Upper lobe of right lung (tissue), 1 donor: ENCODE results near the gene BCL3. TPM values are rescaled to one million over a fixed set of nuclear protein-coding genes. Genes with fewer than 3 reads are reported as not detected.

Source experiments
- ATAC-seq: fragments of 200-7000 bp; cut with Tn5 transposase; one replicate; pipeline ENCODE4 v1.9.1; 2020; ENCODE audit warnings: mild to moderate bottlenecking, moderate library complexity
- DNase-seq: peaks from one replicate; pipeline ENCODE4 v3.0.0-alpha.2; 2020
- H3K27ac ChIP-seq: fragments of 200-600 bp; one replicate; pipeline ENCODE4 v1.8.0; 2022
- H3K27me3 ChIP-seq: fragments of 200-600 bp; one replicate; pipeline ENCODE4 v1.8.0; 2022; ENCODE audit warnings: mild to moderate bottlenecking
- H3K36me3 ChIP-seq: fragments of 200-600 bp; one replicate; pipeline ENCODE4 v1.8.0; 2022
- H3K4me1 ChIP-seq: fragments of 200-600 bp; one replicate; pipeline ENCODE4 v1.8.0; 2022
- H3K4me3 ChIP-seq: fragments of 200-600 bp; one replicate; pipeline ENCODE4 v1.8.0; 2022; ENCODE audit warnings: mild to moderate bottlenecking
- H3K9me3 ChIP-seq: fragments of 200-600 bp; one replicate; pipeline ENCODE4 v1.8.0; 2022
- intact Hi-C: fragments of 100-400 bp; cut with DNase I; formaldehyde crosslinking; loops from one replicate; pipeline ENCODE4 v1.11.0; 2022
- total RNA-seq: library from RNA; stranded (reverse); fragmentation: NEBNext Ultra II Directional; extraction: Animal tissue kit (Norgen Biotek cat#: 25700); gene quantifications from one replicate; pipeline ENCODE4 v1.2.1, GENCODE V29; 2021
- TF ChIP-seq, protein P1 (sequence below): fragments of 200-600 bp; IDR thresholded peaks from one replicate; pipeline ENCODE4 v1.8.0; 2022; ENCODE audit warnings: antibody characterized with exemption
- donor health status: DM: no; HTN: yes; CAD: no; lungs with severe emphysema.

BCL3 gene
- total RNA-seq, 1 donor from 2014 or later, result 87.4 TPM

DNA sequence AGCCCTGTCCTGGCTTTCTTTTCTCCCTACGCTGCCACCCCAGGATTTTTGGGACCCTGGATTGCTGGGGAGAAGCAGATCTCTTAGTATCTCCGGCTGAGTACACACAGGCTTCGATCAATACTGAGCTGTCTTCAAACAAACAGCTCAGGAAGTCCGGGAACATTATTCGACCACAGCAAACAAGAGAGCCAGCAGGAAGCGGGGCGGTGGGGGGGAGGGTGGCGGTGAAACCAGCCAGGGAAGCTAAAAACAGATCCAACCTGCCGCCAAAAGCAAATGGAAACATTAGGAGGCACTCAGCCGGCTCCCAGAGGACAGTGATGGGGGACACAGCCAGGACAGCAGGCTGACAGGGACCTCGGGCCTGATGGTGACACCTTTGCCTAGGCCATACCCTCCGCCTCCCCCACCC, 48.2 kb downstream of the BCL3 start:
- H3K4me3 ChIP-seq, result no peak overlapping the region
- no peak for ATAC-seq
- peak overlapping the region; percentile 55 for H3K27ac ChIP-seq
- H3K9me3 ChIP-seq, result no peaks in the 10 kb centered on the region
- no peaks in the 10 kb centered on the region for H3K36me3 ChIP-seq
- peaks cover 7% of the 10 kb centered on the region for H3K4me1 ChIP-seq
- no peak for DNase-seq
- TF ChIP-seq, protein P1, sequence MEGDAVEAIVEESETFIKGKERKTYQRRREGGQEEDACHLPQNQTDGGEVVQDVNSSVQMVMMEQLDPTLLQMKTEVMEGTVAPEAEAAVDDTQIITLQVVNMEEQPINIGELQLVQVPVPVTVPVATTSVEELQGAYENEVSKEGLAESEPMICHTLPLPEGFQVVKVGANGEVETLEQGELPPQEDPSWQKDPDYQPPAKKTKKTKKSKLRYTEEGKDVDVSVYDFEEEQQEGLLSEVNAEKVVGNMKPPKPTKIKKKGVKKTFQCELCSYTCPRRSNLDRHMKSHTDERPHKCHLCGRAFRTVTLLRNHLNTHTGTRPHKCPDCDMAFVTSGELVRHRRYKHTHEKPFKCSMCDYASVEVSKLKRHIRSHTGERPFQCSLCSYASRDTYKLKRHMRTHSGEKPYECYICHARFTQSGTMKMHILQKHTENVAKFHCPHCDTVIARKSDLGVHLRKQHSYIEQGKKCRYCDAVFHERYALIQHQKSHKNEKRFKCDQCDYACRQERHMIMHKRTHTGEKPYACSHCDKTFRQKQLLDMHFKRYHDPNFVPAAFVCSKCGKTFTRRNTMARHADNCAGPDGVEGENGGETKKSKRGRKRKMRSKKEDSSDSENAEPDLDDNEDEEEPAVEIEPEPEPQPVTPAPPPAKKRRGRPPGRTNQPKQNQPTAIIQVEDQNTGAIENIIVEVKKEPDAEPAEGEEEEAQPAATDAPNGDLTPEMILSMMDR, result no peak
- no peaks in the 10 kb centered on the region for H3K27me3 ChIP-seq
- intact Hi-C loops, result no loop called here

DNA sequence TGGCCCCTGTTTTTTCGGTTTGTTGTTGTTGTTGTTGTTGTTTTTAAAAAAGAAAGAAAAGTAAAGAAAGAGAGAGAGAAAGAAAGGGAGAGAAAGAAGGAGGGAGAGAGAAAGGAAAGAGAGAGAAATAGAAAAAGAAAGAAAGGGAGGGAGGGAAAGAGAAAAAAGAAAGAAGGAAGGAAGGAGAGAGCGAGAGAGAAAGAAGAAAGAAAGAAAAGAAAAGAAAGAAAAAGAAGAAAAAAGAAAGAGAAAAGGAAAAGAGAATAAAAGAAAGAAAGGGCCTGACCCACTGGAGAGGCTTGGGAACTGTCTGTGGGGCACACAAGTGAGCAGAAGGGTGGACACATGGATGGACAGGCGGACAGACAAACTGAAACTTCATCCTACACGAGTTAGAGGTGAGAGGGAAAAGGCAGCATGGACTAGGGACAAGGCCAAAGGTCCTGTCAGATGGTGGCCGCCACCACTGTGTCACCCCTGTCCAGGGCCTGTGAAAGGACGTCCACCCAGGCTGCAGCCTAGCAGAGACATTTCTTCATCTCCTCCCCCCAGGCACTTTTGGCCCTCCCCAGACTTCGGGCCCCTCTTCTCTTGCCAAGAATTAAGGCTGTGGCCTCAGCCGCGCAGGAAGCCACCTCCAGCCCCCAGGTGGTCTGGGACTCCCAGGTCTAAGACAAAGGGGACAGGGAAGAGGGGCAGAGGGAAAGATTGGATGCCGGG, 51.3 kb downstream of the BCL3 start:
- no peak overlapping the region for H3K27ac ChIP-seq
- no peaks in the 10 kb centered on the region for H3K27me3 ChIP-seq
- no peak for ATAC-seq
- TF ChIP-seq, protein P1, result no peak
- no peaks in the 10 kb centered on the region for H3K9me3 ChIP-seq
- no peak overlapping the region for H3K4me3 ChIP-seq
- peaks cover 7% of the 10 kb centered on the region for H3K4me1 ChIP-seq
- no peak for DNase-seq
- intact Hi-C loops, result loop anchor here (5.0 kb wide), 1 partner anchor 43 kb away; no protein-coding TSS in a partner anchor
- H3K36me3 ChIP-seq, result no peaks in the 10 kb centered on the region

DNA sequence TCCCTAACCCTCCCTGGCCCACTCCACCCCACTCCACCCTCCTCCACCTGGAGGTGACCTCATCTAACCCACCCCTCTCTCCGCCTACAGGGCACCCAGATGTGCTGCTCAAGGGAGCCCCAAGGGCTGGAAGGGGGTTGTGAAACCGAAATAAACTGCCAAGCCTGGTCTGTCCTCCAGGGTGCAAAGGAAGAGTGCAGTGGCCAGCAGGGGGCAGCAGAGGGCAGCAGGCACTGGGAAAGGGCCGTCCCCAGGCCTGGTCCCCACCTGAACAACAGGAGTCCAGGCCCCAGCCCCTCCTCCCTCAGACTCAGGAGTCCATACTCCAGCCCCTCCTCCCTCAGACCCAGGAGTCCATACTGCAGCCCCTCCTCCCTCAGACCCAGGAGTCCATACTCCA, 52.0 kb downstream of the BCL3 start:
- TF ChIP-seq, protein P1, result peak; percentile 92
- Histone ChIP-seq H3K9me3 (no peaks in the 10 kb centered on the region), H3K4me3 (no peak overlapping the region), H3K27ac (no peak overlapping the region), H3K27me3 (no peaks in the 10 kb centered on the region), H3K36me3 (no peaks in the 10 kb centered on the region), H3K4me1 (peaks cover 7% of the 10 kb centered on the region)
- peak; percentile 94 for DNase-seq
- ATAC-seq, result peak; percentile 98
- intact Hi-C loops, result loop anchor here (5.0 kb wide), 1 partner anchor 42 kb away; no protein-coding TSS in a partner anchor

DNA sequence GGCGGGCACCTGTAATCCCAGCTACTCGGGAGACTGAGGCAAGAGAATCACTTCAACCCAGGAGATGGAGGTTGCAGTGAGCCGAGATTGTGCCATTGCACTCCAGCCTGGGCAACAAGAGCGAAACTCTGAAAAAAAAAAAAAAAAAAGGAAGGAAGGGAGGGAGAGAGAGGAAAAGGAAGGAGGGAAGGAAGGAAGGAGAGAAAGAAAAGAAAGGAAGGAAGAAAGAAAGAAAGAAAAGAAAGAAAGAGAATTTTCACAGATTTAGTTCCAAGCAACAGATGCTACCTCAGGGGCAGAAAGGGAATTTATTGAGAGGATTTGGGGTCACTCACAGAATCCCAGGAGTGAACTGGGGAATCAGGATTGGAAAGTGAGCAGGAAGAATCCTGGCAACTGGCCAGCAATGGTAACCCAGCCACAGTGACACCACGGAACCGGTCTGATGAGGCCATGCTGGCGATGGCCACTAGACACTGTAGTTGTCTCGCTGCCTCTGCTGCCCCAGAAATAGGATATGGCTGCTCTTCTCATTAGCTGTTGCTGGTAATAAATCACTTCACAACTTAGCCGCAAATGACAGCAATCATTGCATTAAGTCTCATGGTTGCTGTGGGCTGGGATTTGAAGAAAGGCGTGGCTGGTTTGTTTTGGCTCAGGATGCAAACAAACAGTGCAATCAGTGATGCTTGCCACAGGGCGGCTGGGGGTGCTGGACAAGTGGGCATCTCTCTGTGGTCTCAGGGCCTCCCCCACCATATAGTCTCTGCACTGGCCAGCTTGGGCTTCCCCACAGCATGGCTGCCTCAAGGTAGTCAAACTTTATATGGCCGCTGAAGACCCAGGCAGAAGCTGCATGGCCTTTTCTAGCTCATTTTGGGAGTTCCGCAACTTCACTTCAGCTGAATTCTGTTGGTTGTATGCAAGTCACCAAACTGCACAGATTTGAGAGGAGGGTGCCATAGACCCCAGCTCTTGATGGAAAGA, 55.2 kb downstream of the BCL3 start:
- DNase-seq (no peak), ATAC-seq (no peak)
- H3K4me3 ChIP-seq, result no peak overlapping the region
- H3K9me3 ChIP-seq, result no peaks in the 10 kb centered on the region
- no peaks in the 10 kb centered on the region for H3K36me3 ChIP-seq
- intact Hi-C loops, result loop anchor here (5.0 kb wide), 1 partner anchor 39 kb away; no protein-coding TSS in a partner anchor
- H3K4me1 ChIP-seq, result peaks cover 11% of the 10 kb centered on the region
- H3K27me3 ChIP-seq, result no peaks in the 10 kb centered on the region
- H3K27ac ChIP-seq, result no peak overlapping the region
- TF ChIP-seq, protein P1, result no peak

DNA sequence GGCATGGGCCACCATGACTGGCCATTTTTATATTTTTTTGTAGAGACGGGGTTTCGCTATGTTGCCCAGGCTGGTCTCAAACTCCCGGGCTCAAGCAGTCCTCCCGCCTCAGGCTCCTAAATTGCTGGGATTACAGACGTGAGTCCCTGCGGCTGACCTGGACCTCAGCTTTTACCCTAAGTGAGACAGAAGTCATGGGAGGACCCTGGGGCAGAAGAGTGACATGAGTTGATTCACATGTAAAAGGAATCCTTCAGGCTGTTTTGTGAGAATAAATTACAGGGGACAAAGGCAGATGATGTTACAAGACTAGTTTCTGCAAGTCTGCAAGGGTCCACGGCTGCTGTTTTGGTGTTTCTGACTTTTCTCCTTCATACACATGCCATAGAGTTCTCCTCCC, 57.8 kb downstream of the BCL3 start:
- Histone ChIP-seq H3K9me3 (no peaks in the 10 kb centered on the region), H3K27ac (no peak overlapping the region), H3K27me3 (no peaks in the 10 kb centered on the region), H3K4me1 (peaks cover 18% of the 10 kb centered on the region), H3K36me3 (no peaks in the 10 kb centered on the region), H3K4me3 (no peak overlapping the region)
- intact Hi-C loops, result no loop called here
- ATAC-seq (no peak), DNase-seq (no peak)
- TF ChIP-seq, protein P1, result no peak
